ENCODE data around the gene CAMK2N1. TPM values are rescaled to one million over a fixed set of nuclear protein-coding genes. Genes with fewer than 3 reads are reported as not detected.
A peak's percentile ranks its signal among the peaks of the same experiment; 100 is the strongest.
"Not testable (repeated sequence)": the region's sequence is repeated elsewhere in the genome, so short reads cannot be mapped to it uniquely, and the experiment has no call there.

The CAMK2N1 gene
- total and polyA plus RNA-seq, 4 experiments from 2014 or later, result 0.32 to 6.5 (median 3.2) TPM

DNA sequence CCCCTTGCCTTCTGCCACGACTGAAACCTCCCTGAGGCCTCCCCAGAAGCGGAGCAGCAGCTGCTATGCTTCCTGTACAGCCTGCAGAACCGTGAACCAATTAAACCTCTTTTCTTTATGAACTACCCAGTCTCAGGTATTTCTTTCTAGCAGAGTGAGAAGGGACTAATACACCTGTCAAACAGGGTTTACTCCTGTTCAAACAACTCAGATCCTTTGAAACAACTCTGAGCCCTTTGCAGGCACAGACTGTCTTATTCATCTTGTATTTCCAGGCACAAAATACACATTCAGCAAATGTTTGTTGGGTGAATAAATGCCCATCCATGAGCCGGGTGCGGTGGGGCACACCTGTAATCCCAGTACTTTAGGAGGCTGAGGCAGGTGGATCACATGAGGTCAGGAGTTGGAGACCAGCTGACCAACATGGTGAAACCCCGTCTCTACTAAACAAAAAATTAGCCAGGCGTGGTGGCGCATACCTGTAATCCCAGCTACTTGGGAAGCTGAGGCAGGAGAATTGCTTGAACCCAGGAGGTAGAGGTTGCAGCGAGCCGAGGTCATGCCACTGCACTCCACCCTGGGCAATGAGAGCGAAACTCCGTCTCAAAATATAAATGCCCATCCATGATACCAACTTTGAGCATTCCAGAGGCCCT is 10.8 kb upstream of the CAMK2N1 start:
- H3K4me3 ChIP-seq (ENCODE audit: low read length in 2 of 2); H3K27me3 ChIP-seq (ENCODE audit: insufficient read depth, low read length); H3K27me3 Mint-ChIP-seq; H3K4me1 ChIP-seq (ENCODE audit: insufficient read depth, low read length); H3K4me3 Mint-ChIP-seq; H3K27ac ChIP-seq (ENCODE audit: low read depth, low read length); H3K9me3 Mint-ChIP-seq; H3K9me3 ChIP-seq (ENCODE audit: control insufficient read depth in 1 of 2, low read length in 2 of 2); H3K4me1 Mint-ChIP-seq; intact Hi-C loops (cut with micrococcal nuclease); DNase-seq: not testable (repeated sequence)
- Mint-ChIP-seq H3K36me3 (peaks cover 30 to 45% of the 10 kb centered on the region in 2 donors), H3K27ac (peak overlapping the region in 2 of 7 donors; percentile 2 to 57)
- ChIA-PET POLR2A (ENCODE audit: partially characterized antibody) (interaction anchor here (1.6 kb wide), 1 partner anchor 11 kb away, joined by 5 read pairs; the partner anchor contains the start of gene CAMK2N1), CTCF (ENCODE audit: partially characterized antibody) (interaction anchor here (7.2 kb wide), 1 partner anchor 285 kb away, joined by 80 read pairs; no protein-coding TSS in a partner anchor)
- H3K36me3 ChIP-seq (ENCODE audit: insufficient read depth, low read length), result peaks cover 30% of the 10 kb centered on the region

DNA sequence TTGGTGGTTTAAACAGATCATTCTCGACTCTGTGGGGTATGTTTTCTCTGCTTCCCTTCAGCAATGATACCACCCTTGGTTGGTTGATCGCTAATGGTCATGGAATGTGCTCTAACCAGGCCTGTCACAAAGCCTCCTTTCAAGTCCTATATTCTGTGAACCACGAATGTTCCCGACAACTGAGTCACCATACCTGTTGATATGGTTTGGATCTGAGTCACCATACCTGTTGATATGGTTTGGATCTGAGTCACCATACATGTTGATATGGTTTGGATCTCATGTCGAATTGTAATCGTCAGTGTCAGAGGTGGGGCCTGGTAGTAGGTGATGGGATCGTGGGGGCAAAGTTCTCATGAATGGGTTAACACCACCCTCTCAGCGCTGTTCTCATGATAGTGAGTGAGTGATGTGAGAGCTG is 10.2 kb upstream of the CAMK2N1 start:
- POLR2A ChIA-PET (ENCODE audit: partially characterized antibody), result interaction anchor here (1.6 kb wide), 1 partner anchor 11 kb away, joined by 5 read pairs; the partner anchor contains the start of gene CAMK2N1
- Mint-ChIP-seq H3K9me3 (no peaks in the 10 kb centered on the region), H3K36me3 (peaks cover 25 to 39% of the 10 kb centered on the region in 2 donors), H3K27me3 (no peaks in the 10 kb centered on the region), H3K4me1 (peaks cover 0 to 1% (median 0%) of the 10 kb centered on the region in 4 donors), H3K27ac (peak overlapping the region in 1 of 7 donors; percentile 57), H3K4me3 (no peak overlapping the region)
- Histone ChIP-seq H3K4me1 (ENCODE audit: insufficient read depth, low read length) (peaks cover 9% of the 10 kb centered on the region), H3K4me3 (ENCODE audit: low read length in 2 of 2) (no peak overlapping the region), H3K27me3 (ENCODE audit: insufficient read depth, low read length) (no peaks in the 10 kb centered on the region), H3K9me3 (ENCODE audit: control insufficient read depth in 1 of 2, low read length in 2 of 2) (no peaks in the 10 kb centered on the region), H3K36me3 (ENCODE audit: insufficient read depth, low read length) (peaks cover 24% of the 10 kb centered on the region), H3K27ac (ENCODE audit: low read depth, low read length) (no peak overlapping the region)
- CTCF ChIA-PET (ENCODE audit: partially characterized antibody), result interaction anchor here (2.5 to 7.2 kb wide), 2 partner anchors 285 to 576 kb away, joined by 8 to 80 read pairs; no protein-coding TSS in a partner anchor
- intact Hi-C loops (cut with micrococcal nuclease), result no loop called here
- DNase-seq, result no peak

DNA sequence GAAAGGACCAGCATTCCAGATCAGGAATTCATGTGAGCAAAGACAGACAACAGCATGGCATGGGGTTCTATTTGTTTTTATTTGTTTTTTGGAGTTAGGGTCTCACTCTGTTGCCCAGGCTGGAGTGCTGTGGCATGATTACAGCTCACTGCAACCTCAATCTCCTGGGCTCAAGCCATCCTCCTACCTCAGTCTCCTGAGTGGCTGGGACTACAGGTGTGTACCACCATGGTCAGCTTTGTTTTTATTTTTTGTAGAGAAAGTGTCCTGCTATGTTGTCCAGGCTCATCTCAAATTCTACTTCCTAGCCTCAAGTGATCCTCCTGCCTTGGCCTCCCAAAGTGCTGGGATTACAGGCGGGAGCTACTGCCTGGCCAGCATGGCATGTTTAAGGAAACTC is 9.7 kb upstream of the CAMK2N1 start:
- H3K27me3 Mint-ChIP-seq, result no peaks in the 10 kb centered on the region
- intact Hi-C loops (cut with micrococcal nuclease), result no loop called here
- DNase-seq, result no peak

DNA sequence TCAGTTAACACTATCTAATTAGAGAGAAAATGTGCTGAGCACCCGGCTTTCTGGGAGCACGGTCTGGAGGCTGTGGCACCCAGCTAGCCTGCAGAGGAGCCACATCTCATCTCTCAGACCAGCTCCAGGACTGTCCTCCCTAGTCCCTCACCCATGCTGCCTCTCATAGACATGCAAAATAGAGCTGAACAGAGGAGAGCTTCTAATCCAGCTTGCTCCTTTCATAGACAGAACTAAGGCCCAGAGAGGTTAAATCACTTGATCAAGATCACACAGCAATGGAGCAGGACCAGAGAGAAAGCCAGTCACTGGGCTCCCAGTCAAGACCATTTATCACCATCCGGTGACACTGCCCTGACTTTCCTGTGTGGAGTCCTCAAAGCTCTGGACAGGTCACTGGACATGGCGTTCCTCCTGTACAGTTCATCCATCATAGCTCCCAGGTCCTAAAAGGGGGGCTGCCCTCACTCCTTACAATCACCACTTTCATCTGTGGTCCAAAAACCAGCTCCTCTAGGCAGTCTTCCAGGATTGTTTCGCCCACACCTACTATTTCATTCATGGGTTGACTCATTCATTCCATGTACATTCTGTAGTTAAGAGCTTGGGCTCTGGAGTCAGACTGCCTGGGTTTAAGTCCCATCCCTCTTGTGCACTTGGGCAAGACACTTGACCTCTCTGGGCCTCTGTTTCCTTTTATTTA is 8.8 kb upstream of the CAMK2N1 start:
- DNase-seq, result no peak
- Histone ChIP-seq H3K27me3 (ENCODE audit: insufficient read depth, low read length) (no peaks in the 10 kb centered on the region), H3K27ac (ENCODE audit: low read depth, low read length) (no peak overlapping the region), H3K36me3 (ENCODE audit: insufficient read depth, low read length) (peaks cover 10% of the 10 kb centered on the region), H3K4me1 (ENCODE audit: insufficient read depth, low read length) (peaks cover 9% of the 10 kb centered on the region), H3K4me3 (ENCODE audit: low read length in 2 of 2) (no peak overlapping the region), H3K9me3 (ENCODE audit: control insufficient read depth in 1 of 2, low read length in 2 of 2) (no peaks in the 10 kb centered on the region)
- peaks cover 10 to 25% of the 10 kb centered on the region in 2 donors for H3K36me3 Mint-ChIP-seq
- ChIA-PET POLR2A (ENCODE audit: partially characterized antibody) (interaction anchor here (1.6 kb wide), 1 partner anchor 9 kb away, joined by 5 read pairs; the partner anchor contains the start of gene CAMK2N1), CTCF (ENCODE audit: partially characterized antibody) (interaction anchor here (0.6 to 7.2 kb wide), 20 partner anchors 9 to 575 kb away, joined by 3 to 80 read pairs (median 4); partner anchors contain the start of gene MUL1)
- H3K27me3 Mint-ChIP-seq, result peaks cover 0 to 1% of the 10 kb centered on the region in 2 donors
- H3K27ac Mint-ChIP-seq, result peak overlapping the region in 2 of 7 donors; percentile 29 to 43
- peaks cover 0 to 1% (median 0%) of the 10 kb centered on the region in 4 donors for H3K4me1 Mint-ChIP-seq
- H3K9me3 Mint-ChIP-seq, result no peaks in the 10 kb centered on the region
- peak overlapping the region in 1 of 8 donors; percentile 15 for H3K4me3 Mint-ChIP-seq
- intact Hi-C loops (cut with micrococcal nuclease), result loop anchor here (5.0 kb wide), 1 partner anchor 132 kb away; no protein-coding TSS in a partner anchor

More for the DNA sequence above, 9.7 kb upstream of the CAMK2N1 start:
- peak overlapping the region in 2 of 7 donors; percentile 14 to 78 for H3K27ac Mint-ChIP-seq
- Histone ChIP-seq H3K4me1 (ENCODE audit: insufficient read depth, low read length) (peaks cover 9% of the 10 kb centered on the region), H3K27me3 (ENCODE audit: insufficient read depth, low read length) (no peaks in the 10 kb centered on the region), H3K4me3 (ENCODE audit: low read length in 2 of 2) (no peak overlapping the region), H3K27ac (ENCODE audit: low read depth, low read length) (no peak overlapping the region), H3K9me3 (ENCODE audit: control insufficient read depth in 1 of 2, low read length in 2 of 2) (no peaks in the 10 kb centered on the region), H3K36me3 (ENCODE audit: insufficient read depth, low read length) (peaks cover 18% of the 10 kb centered on the region)
- H3K9me3 Mint-ChIP-seq, result no peaks in the 10 kb centered on the region
- no peak overlapping the region for H3K4me3 Mint-ChIP-seq
- ChIA-PET CTCF (ENCODE audit: partially characterized antibody) (interaction anchor here (1.2 to 7.2 kb wide), 7 partner anchors 26 to 576 kb away, joined by 3 to 80 read pairs (median 14); no protein-coding TSS in a partner anchor), POLR2A (ENCODE audit: partially characterized antibody) (interaction anchor here (1.6 kb wide), 1 partner anchor 10 kb away, joined by 5 read pairs; the partner anchor contains the start of gene CAMK2N1)
- peaks cover 0 to 1% (median 0%) of the 10 kb centered on the region in 4 donors for H3K4me1 Mint-ChIP-seq
- H3K36me3 Mint-ChIP-seq, result peaks cover 19 to 33% of the 10 kb centered on the region in 2 donors

DNA sequence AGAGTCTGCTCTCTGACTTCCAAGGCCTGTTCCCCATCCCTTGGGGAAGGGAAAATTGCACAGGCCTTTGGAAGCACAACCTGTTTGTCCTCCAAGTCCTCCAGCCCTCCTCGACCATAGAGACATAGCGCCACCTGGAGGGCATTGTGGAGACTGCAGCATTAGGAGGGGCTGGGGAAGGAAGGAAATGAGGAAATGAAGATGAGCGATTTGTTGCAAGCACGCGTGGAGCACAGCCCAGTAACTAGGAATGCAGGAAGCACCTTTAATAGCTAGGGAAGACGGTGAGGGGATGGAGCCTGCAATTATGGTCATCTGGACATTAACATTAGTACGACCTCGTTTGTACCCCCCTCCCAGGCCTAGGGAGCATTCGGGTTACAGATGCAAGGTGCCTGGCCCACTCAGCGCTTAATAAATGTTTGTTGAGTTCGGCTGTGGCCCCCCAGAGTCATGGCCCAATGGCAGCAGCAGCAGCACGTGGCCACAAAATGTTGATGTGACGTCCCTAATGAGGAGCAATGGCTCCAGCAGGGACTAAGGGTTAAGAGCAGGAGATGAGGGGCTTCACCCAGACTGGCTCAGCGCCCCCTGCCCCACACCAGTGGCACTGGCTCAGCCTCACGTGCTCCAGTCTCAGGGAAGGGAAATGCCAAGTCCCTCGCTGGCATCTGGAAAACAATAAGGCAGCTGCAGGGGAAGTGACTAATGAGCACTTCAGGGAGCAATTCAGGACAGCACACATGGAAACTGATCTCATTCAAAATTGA is 8.0 kb upstream of the CAMK2N1 start:
- Mint-ChIP-seq H3K4me3 (no peak overlapping the region), H3K27me3 (peaks cover 0 to 1% of the 10 kb centered on the region in 2 donors), H3K27ac (no peak overlapping the region), H3K4me1 (peaks cover 0 to 1% (median 0%) of the 10 kb centered on the region in 4 donors), H3K9me3 (no peaks in the 10 kb centered on the region), H3K36me3 (peaks cover 5 to 18% of the 10 kb centered on the region in 2 donors)
- intact Hi-C loops (cut with micrococcal nuclease), result loop anchor here (1.0 to 5.0 kb wide), 4 partner anchors 25 to 281 kb away; no protein-coding TSS in a partner anchor
- DNase-seq, result peak; percentile 70 to 82 (median 72)
- Histone ChIP-seq H3K4me1 (ENCODE audit: insufficient read depth, low read length) (peaks cover 9% of the 10 kb centered on the region), H3K27ac (ENCODE audit: low read depth, low read length) (no peak overlapping the region), H3K9me3 (ENCODE audit: control insufficient read depth in 1 of 2, low read length in 2 of 2) (no peaks in the 10 kb centered on the region), H3K27me3 (ENCODE audit: insufficient read depth, low read length) (no peaks in the 10 kb centered on the region), H3K4me3 (ENCODE audit: low read length in 2 of 2) (no peak overlapping the region), H3K36me3 (ENCODE audit: insufficient read depth, low read length) (peaks cover 4% of the 10 kb centered on the region)
- ChIA-PET POLR2A (ENCODE audit: partially characterized antibody) (interaction anchor here (0.7 kb wide), 1 partner anchor 14 kb away, joined by 3 read pairs; the partner anchor contains the start of gene MUL1), CTCF (ENCODE audit: partially characterized antibody) (interaction anchor here (0.6 to 7.2 kb wide), 23 partner anchors 10 to 574 kb away, joined by 3 to 80 read pairs (median 4); partner anchors contain the start of gene MUL1)

DNA sequence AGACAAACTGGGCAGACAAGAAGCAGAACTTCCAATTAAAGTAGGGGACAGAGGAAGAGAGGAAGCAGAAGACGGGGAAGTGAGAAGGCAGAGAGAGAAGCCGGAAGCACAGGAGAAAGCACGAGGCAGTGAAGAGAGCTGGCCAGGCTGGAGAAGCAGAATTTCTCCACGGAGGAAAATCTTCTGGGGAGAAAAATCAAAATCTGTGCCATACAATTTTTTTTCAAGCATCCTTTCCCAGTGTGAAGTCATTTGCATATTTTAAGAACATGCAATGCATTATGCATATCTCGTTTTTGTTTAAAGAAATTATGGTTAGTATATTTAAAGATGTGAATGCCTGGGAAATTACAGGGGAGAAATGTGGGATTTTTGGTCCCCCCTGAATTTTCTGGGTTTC is 7.3 kb upstream of the CAMK2N1 start:
- H3K27me3 Mint-ChIP-seq, result peaks cover 0 to 1% of the 10 kb centered on the region in 2 donors
- H3K27me3 ChIP-seq (ENCODE audit: insufficient read depth, low read length), result no peaks in the 10 kb centered on the region
- H3K27ac ChIP-seq (ENCODE audit: low read depth, low read length), result no peak overlapping the region
- H3K4me1 Mint-ChIP-seq, result peaks cover 0 to 1% (median 0%) of the 10 kb centered on the region in 4 donors
- CTCF ChIA-PET (ENCODE audit: partially characterized antibody), result interaction anchor here (0.9 to 7.2 kb wide), 15 partner anchors 11 to 342 kb away, joined by 3 to 80 read pairs (median 4); no protein-coding TSS in a partner anchor
- no peaks in the 10 kb centered on the region for H3K9me3 ChIP-seq (ENCODE audit: control insufficient read depth in 1 of 2, low read length in 2 of 2)
- no peak for DNase-seq
- H3K4me1 ChIP-seq (ENCODE audit: insufficient read depth, low read length), result peaks cover 9% of the 10 kb centered on the region
- no peak overlapping the region for H3K4me3 Mint-ChIP-seq
- H3K27ac Mint-ChIP-seq, result peak overlapping the region in 1 of 7 donors; percentile 29
- intact Hi-C loops (cut with micrococcal nuclease), result loop anchor here (1.0 to 5.0 kb wide), 4 partner anchors 24 to 280 kb away; no protein-coding TSS in a partner anchor
- POLR2A ChIA-PET (ENCODE audit: partially characterized antibody), result interaction anchor here (0.7 kb wide), 1 partner anchor 15 kb away, joined by 3 read pairs; the partner anchor contains the start of gene MUL1
- no peaks in the 10 kb centered on the region for H3K36me3 ChIP-seq (ENCODE audit: insufficient read depth, low read length)
- H3K36me3 Mint-ChIP-seq, result peaks cover 0 to 10% of the 10 kb centered on the region in 2 donors
- H3K9me3 Mint-ChIP-seq, result no peaks in the 10 kb centered on the region
- H3K4me3 ChIP-seq (ENCODE audit: low read length in 2 of 2), result no peak overlapping the region
